GM12878 (cell line): ENCODE data around the gene MRM3. TPM values are rescaled to one million over a fixed set of nuclear protein-coding genes. Genes with fewer than 3 reads are reported as not detected.

Source experiments
- ATAC-seq: fragments of 200-7000 bp; cut with Tn5 transposase; 3 replicates; pipeline ENCODE4 v1.9.1; 2020; ENCODE audit warnings: mild to moderate bottlenecking, moderate library complexity
- BruUV-seq: library from RNA; stranded (reverse); fragments of 400-500 nt; replicated peaks from 2 replicates; lab custom pipeline; 2021; lab: Mats Ljungman, UMichigan
- CTCF ChIA-PET: fragments of 300-600 bp; sonication (Branson Sonifier 250); formaldehyde crosslinking; extraction: SDS; loops from one replicate; lab custom pipeline; 2021; ENCODE audit warnings: inconsistent platforms; lab: Yijun Ruan, JAX
- POLR2A ChIA-PET: fragments of 350-600 bp; formaldehyde crosslinking; extraction: SDS; loops from one replicate; lab custom pipeline; 2021; ENCODE audit warnings: inconsistent platforms; lab: Charles Lee
- RAD21 ChIA-PET: fragments of 300-600 bp; sonication (Branson Sonifier 250); formaldehyde crosslinking; loops from one replicate; lab custom pipeline; 2023; ENCODE audit warnings: antibody characterized with exemption; ENCODE audit not compliant: unreplicated experiment; lab: Charles Lee
- SMC1A ChIA-PET: fragments of 300-600 bp; sonication (Branson Sonifier 250); formaldehyde crosslinking; loops from one replicate; lab custom pipeline; 2023; ENCODE audit not compliant: unreplicated experiment, uncharacterized antibody; lab: Charles Lee
- DNase-seq: peaks from one replicate; pipeline ENCODE4 v3.0.0-alpha.2; 2011; ENCODE audit warnings: low read depth, low spot score
- FAIRE-seq: peaks from 3 replicates; lab custom pipeline; 2011; peaks lifted over from hg19 to GRCh38; lab: Jason Lieb, UNC
- H2AFZ ChIP-seq: 2 replicates; pipeline ENCODE4 v1.6.0; 2011; ENCODE audit warnings: low read depth, low read length, control low read depth; ENCODE audit not compliant: control insufficient read depth
- H3K27ac ChIP-seq: 2 replicates; pipeline ENCODE4 v1.5.1; 2011; ENCODE audit warnings: control low read depth; ENCODE audit not compliant: control insufficient read depth, insufficient read depth
- H3K27me3 ChIP-seq, 2 experiments: replicated peaks in 1 of 2; 2 replicates each; pipeline versions ENCODE4 v1.6.0 to v1.6.1; 2011; ENCODE audit warnings: low read length in 1 of 2; ENCODE audit not compliant: control insufficient read depth in 2 of 2, insufficient read depth in 2 of 2
- H3K36me3 ChIP-seq, 2 experiments: 2 replicates each; pipeline ENCODE4 v1.5.1; 2011; ENCODE audit warnings: low read length in 1 of 2; ENCODE audit not compliant: control insufficient read depth in 2 of 2, insufficient read depth in 2 of 2
- H3K4me1 ChIP-seq: 2 replicates; pipeline ENCODE4 v1.6.1; 2011; ENCODE audit warnings: mild to moderate bottlenecking, low read length, moderate library complexity, mixed read lengths; ENCODE audit not compliant: control insufficient read depth, insufficient read depth
- H3K4me2 ChIP-seq: 2 replicates; pipeline ENCODE4 v1.6.0; 2011; ENCODE audit warnings: control low read depth; ENCODE audit not compliant: control insufficient read depth, insufficient read depth
- H3K4me3 ChIP-seq: fragments of 200-600 bp; sonication (generic); 2 replicates; pipeline ENCODE4 v1.5.1; 2016
- H3K79me2 ChIP-seq: 2 replicates; pipeline ENCODE4 v1.6.0; 2011; ENCODE audit warnings: low read length; ENCODE audit not compliant: control insufficient read depth, insufficient read depth
- H3K9ac ChIP-seq: 2 replicates; pipeline ENCODE4 v1.8.0; 2011; ENCODE audit warnings: low read length, control low read depth, mixed read lengths; ENCODE audit not compliant: control insufficient read depth, insufficient read depth
- H3K9me3 ChIP-seq: replicated peaks from 3 replicates; pipeline ENCODE4 v1.5.1; 2011; ENCODE audit warnings: mild to moderate bottlenecking, low read length; ENCODE audit not compliant: control insufficient read depth, insufficient read depth
- H4K20me1 ChIP-seq: 2 replicates; pipeline ENCODE4 v1.6.0; 2011; ENCODE audit not compliant: control insufficient read depth, insufficient read depth
- ATF2 ChIP-seq: IDR thresholded peaks from 2 replicates; pipeline ENCODE4 v1.6.1; 2012; ENCODE audit warnings: low read length, inconsistent platforms
- ATF3 ChIP-seq: IDR thresholded peaks from 2 replicates; pipeline ENCODE4 v1.6.1; 2011; ENCODE audit warnings: low read depth, mild to moderate bottlenecking, low read length, moderate library complexity, borderline replicate concordance; ENCODE audit errors: extremely low read depth
- HDAC6 ChIP-seq: fragments of 200-600 bp; sonication (generic); IDR thresholded peaks from one replicate; pipeline ENCODE4 v1.8.0; 2017; ENCODE audit warnings: antibody characterized with exemption; ENCODE audit not compliant: unreplicated experiment
- MYC ChIP-seq: IDR thresholded peaks from 2 replicates; pipeline ENCODE4 v1.6.1; 2011; ENCODE audit warnings: mild to moderate bottlenecking, low read length, moderate library complexity, inconsistent platforms; ENCODE audit not compliant: insufficient read depth, insufficient replicate concordance, insufficient read length, severe bottlenecking
- NFYA ChIP-seq: IDR thresholded peaks from 2 replicates; pipeline ENCODE4 v1.6.1; 2011; ENCODE audit warnings: low read depth, mild to moderate bottlenecking, low read length, improper control_type of control experiment, borderline replicate concordance
- PAX5 ChIP-seq: IDR thresholded peaks from 2 replicates; pipeline ENCODE4 v1.6.1; 2011; ENCODE audit warnings: low read depth, low read length, borderline replicate concordance
- RAD51 ChIP-seq: fragments of 450-650 bp; IDR thresholded peaks from 2 replicates; pipeline ENCODE4 v1.6.1; 2016; ENCODE audit warnings: moderate library complexity, mild to moderate bottlenecking, inconsistent platforms
- WGBS: methylation state at CpG from one replicate; pipeline ENCODE4 v1.1.6; 2016; ENCODE audit warnings: low lambda C conversion rate; ENCODE audit not compliant: insufficient replicate concordance, insufficient coverage; ENCODE audit errors: missing lambda C conversion rate; 5-methylcytosine and 5-hydroxymethylcytosine counted together
- in situ Hi-C: fragments of 300-500 bp; cut with MboI; formaldehyde crosslinking; loops from 9 replicates; pipeline ENCODE4 v1.14.3; 2018; ENCODE audit warnings: mixed read lengths
- intact Hi-C: fragments of 100-400 bp; cut with micrococcal nuclease; formaldehyde crosslinking; loops from one replicate; pipeline ENCODE4 v1.14.2; 2022; ENCODE audit not compliant: unreplicated experiment
- polyA plus RNA-seq, 11 experiments: library from polyadenylated mRNA; depleted of rRNA in 4 of 11; unstranded in 6 of 11; stranded (reverse) in 5 of 11; fragments of >200 nt; fragmentation: Nextera tagmentation in 4 of 11; fragmentation: Illumina TruSeq in 1 of 11; extraction: Ambion mirVana in 4 of 11; extraction: Trizol in 1 of 11; gene quantifications; 1 replicate in 1 of 11; 2 replicates in 10 of 11; pipeline versions ENCODE4 v1.2.1 to v1.2.3, GENCODE V29; 2011 to 2016; ENCODE audit warnings: inconsistent platforms in 2 of 11, missing spikeins in 2 of 11, low read depth in 1 of 11
- total RNA-seq, 4 experiments: library from RNA; depleted of rRNA in 3 of 4; stranded (reverse); fragments of >200 nt in 3 of 4; fragmentation: Illumina TruSeq in 1 of 4; extraction: Trizol in 1 of 4; gene quantifications; 2 replicates each; pipeline versions ENCODE4 v1.2.1 to v1.2.3, GENCODE V29; 2013 to 2021
- TF ChIP-seq, protein P1 (sequence below): fragments of 450-650 bp; IDR thresholded peaks from 2 replicates; pipeline ENCODE4 v1.6.1; 2017; ENCODE audit warnings: mild to moderate bottlenecking, moderate library complexity
- TF ChIP-seq, protein P2 (sequence below): fragments of 450-650 bp; IDR thresholded peaks from 2 replicates; pipeline ENCODE4 v1.6.1; 2016; ENCODE audit warnings: mild to moderate bottlenecking, moderate library complexity, borderline replicate concordance

Gene MRM3
- total and polyA plus RNA-seq, 10 of the 15 experiments (the other 5 are each of a cell fraction or from before 2014, with no cell fraction given) = 2.3 to 48.9 (median 26.6) TPM

DNA sequence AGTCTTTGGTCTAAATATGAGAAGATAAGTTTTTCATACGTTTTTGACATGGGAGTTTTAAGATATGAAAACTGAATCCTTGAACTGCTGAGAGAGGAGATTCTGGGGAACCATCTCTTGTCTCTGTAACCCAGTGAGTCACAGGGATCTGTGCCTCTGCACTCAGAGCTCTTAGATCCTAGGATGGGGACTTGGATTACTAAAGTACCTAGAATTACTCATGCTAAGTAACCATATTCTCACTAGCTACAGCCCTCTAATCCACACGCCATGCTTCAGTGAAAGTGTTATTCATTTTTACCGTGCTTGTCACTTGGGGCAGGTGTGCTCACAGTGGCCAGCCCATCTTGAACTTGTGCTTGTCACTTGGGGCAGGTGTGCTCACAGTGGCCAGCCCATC, 2.0 kb downstream of the MRM3 start:
- WGBS = 24% methylated on average over 3 of the region's 3 CpGs
- TF ChIP-seq MYC (no peak), ATF2 (no peak), ATF3 (no peak), PAX5 (no peak), HDAC6 (no peak), RAD51 (no peak), NFYA (no peak)
- TF ChIP-seq, protein P1, sequence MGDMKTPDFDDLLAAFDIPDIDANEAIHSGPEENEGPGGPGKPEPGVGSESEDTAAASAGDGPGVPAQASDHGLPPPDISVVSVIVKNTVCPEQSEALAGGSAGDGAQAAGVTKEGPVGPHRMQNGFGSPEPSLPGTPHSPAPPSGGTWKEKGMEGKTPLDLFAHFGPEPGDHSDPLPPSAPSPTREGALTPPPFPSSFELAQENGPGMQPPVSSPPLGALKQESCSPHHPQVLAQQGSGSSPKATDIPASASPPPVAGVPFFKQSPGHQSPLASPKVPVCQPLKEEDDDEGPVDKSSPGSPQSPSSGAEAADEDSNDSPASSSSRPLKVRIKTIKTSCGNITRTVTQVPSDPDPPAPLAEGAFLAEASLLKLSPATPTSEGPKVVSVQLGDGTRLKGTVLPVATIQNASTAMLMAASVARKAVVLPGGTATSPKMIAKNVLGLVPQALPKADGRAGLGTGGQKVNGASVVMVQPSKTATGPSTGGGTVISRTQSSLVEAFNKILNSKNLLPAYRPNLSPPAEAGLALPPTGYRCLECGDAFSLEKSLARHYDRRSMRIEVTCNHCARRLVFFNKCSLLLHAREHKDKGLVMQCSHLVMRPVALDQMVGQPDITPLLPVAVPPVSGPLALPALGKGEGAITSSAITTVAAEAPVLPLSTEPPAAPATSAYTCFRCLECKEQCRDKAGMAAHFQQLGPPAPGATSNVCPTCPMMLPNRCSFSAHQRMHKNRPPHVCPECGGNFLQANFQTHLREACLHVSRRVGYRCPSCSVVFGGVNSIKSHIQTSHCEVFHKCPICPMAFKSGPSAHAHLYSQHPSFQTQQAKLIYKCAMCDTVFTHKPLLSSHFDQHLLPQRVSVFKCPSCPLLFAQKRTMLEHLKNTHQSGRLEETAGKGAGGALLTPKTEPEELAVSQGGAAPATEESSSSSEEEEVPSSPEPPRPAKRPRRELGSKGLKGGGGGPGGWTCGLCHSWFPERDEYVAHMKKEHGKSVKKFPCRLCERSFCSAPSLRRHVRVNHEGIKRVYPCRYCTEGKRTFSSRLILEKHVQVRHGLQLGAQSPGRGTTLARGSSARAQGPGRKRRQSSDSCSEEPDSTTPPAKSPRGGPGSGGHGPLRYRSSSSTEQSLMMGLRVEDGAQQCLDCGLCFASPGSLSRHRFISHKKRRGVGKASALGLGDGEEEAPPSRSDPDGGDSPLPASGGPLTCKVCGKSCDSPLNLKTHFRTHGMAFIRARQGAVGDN = no peak
- TF ChIP-seq, protein P2, sequence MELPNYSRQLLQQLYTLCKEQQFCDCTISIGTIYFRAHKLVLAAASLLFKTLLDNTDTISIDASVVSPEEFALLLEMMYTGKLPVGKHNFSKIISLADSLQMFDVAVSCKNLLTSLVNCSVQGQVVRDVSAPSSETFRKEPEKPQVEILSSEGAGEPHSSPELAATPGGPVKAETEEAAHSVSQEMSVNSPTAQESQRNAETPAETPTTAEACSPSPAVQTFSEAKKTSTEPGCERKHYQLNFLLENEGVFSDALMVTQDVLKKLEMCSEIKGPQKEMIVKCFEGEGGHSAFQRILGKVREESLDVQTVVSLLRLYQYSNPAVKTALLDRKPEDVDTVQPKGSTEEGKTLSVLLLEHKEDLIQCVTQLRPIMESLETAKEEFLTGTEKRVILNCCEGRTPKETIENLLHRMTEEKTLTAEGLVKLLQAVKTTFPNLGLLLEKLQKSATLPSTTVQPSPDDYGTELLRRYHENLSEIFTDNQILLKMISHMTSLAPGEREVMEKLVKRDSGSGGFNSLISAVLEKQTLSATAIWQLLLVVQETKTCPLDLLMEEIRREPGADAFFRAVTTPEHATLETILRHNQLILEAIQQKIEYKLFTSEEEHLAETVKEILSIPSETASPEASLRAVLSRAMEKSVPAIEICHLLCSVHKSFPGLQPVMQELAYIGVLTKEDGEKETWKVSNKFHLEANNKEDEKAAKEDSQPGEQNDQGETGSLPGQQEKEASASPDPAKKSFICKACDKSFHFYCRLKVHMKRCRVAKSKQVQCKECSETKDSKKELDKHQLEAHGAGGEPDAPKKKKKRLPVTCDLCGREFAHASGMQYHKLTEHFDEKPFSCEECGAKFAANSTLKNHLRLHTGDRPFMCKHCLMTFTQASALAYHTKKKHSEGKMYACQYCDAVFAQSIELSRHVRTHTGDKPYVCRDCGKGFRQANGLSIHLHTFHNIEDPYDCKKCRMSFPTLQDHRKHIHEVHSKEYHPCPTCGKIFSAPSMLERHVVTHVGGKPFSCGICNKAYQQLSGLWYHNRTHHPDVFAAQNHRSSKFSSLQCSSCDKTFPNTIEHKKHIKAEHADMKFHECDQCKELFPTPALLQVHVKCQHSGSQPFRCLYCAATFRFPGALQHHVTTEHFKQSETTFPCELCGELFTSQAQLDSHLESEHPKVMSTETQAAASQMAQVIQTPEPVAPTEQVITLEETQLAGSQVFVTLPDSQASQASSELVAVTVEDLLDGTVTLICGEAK = no peak
- BruUV-seq = no TSS peak
- ChIA-PET RAD21 (no interaction called here), SMC1A (no interaction called here), CTCF (no interaction called here), POLR2A (no interaction called here)
- no peaks in the 10 kb centered on the region for H3K27me3 ChIP-seq
- FAIRE-seq = peak; percentile 27
- H3K9ac ChIP-seq = no peak overlapping the region
- H2AFZ ChIP-seq = no peak overlapping the region
- 0 out of 2 replicates have a peak overlapping the region, but pooled peaks have one; percentile 89 for H3K4me3 ChIP-seq
- H3K9me3 ChIP-seq = no peaks in the 10 kb centered on the region
- H3K36me3 ChIP-seq = peaks cover 2 to 9% of the 10 kb centered on the region in 2 experiments; a peak in 3 of 4 replicates
- intact Hi-C loops (loop anchor here (5.0 kb wide), 2 partner anchors 52 to 213 kb away; partner anchors contain the start of genes TIMM22 and TLCD3A), in situ Hi-C loops (no loop called here)
- ATAC-seq = no peak
- peaks cover 41% of the 10 kb centered on the region for H3K79me2 ChIP-seq
- H4K20me1 ChIP-seq = no peaks in the 10 kb centered on the region
- H3K4me1 ChIP-seq = peaks cover 10% of the 10 kb centered on the region
- no peak overlapping the region for H3K27ac ChIP-seq
- no peak for DNase-seq
- peak overlapping the region; percentile 66 for H3K4me2 ChIP-seq
